Lower leg skin (tissue), 4 donors: Measurements from ENCODE around the gene NDST4. TPM values are rescaled to one million over a fixed set of nuclear protein-coding genes. Genes with fewer than 3 reads are reported as not detected.

Experiments used
- DNase-seq, 2 donors: peaks; one replicate each; pipeline ENCODE4 v3.0.0-alpha.2; 2019; ENCODE audit warnings: low spot score in 2 of 2
- H3K4me3 ChIP-seq: fragments of 200-600 bp; sonication (generic); 2 replicates; pipeline ENCODE4 v1.5.1; 2017; ENCODE audit warnings: mild to moderate bottlenecking, low read depth; ENCODE audit not compliant: poor library complexity, severe bottlenecking
- CTCF ChIP-seq, 3 donors: fragments of 450-650 bp; IDR thresholded peaks; one replicate each; pipeline ENCODE4 v1.5.1; 2016; ENCODE audit warnings: antibody characterized with exemption in 3 of 3, mild to moderate bottlenecking in 3 of 3, moderate library complexity in 2 of 3
- POLR2A ChIP-seq, 2 donors: fragments of 450-650 bp; IDR thresholded peaks; one replicate each; pipeline ENCODE4 v1.6.1; 2016 to 2017; ENCODE audit warnings: antibody characterized with exemption in 2 of 2, mild to moderate bottlenecking in 1 of 2, moderate library complexity in 1 of 2
- WGBS, 2 donors: methylation state at CpG; one replicate each; pipeline ENCODE4 v1.1.5; 2018; 5-methylcytosine and 5-hydroxymethylcytosine counted together
- intact Hi-C: fragments of 100-400 bp; cut with DNase I; formaldehyde crosslinking; loops from one replicate; pipeline ENCODE4 v1.15.0; 2023; ENCODE audit warnings: low total_unique reads
- total RNA-seq, 4 donors: library from RNA; depleted of rRNA; stranded (reverse); fragments of >200 nt; gene quantifications; one replicate each; pipeline ENCODE4 v1.1.0, GENCODE V29; 2016

Gene NDST4
- total RNA-seq, 4 donors from 2014 or later: not detected

DNA sequence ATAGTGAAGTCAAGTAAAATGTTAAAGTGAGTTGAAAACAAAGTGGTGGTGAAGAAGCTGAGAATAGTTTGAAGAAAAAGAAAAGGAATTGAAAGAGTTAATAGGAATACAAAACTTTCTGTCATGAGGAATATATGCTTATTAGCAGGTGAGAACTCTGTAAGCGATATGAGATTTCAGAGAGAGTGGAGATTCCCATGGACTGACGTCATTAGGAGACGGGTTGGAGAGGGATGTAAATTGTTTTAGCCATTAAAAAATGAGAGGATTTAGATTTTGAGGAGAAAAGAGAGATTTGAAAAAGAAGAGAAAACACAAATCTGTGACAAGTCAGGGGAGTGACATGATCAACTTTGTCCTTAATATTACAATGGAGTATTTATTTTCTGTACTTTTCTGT is 11.7 kb downstream of the NDST4 start:
- H3K4me3 ChIP-seq: no peak overlapping the region
- TF ChIP-seq POLR2A (IDR thresholded peaks at IDR 0.05) (no peak), CTCF (IDR thresholded peaks at IDR 0.05) (no peak)
- intact Hi-C loops: no loop called here
- DNase-seq: no peak
- 50 to 61% methylated on average over 3 of the region's 3 CpGs for WGBS, 2 donors

GRCh38 chr4:115090483-115091075 is 22.8 kb downstream of the NDST4 start:
- intact Hi-C loops: no loop called here
- DNase-seq: no peak
- no peak for TF ChIP-seq CTCF (IDR thresholded peaks at IDR 0.05)
- no peak for TF ChIP-seq POLR2A (IDR thresholded peaks at IDR 0.05)
- no peak overlapping the region for H3K4me3 ChIP-seq
- WGBS, 2 donors: 14 to 17% methylated on average over 4 of the region's 4 CpGs

DNA sequence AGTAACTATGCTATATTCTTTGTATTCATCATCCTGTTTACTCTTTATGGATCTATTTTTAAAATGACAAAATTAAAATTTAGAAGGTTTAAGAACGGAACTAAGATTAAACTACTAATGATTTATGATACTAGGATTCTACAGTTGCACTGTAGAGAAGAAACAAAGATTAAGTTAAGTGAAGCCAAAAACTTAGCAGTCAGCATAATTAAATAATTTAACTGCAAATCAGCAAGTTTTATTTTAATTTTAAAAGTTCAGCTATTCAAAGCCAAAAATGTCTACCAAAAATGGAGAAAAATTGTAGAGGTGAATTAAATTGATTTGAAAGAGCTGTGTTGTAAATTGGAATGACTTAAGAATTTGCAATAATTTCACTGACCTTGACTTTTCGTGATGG is 30.8 kb downstream of the NDST4 start:
- TF ChIP-seq CTCF (IDR thresholded peaks at IDR 0.05): no peak
- TF ChIP-seq POLR2A (IDR thresholded peaks at IDR 0.05): no peak
- WGBS, 2 donors: 59 to 60% methylated on average over 2 of the region's 2 CpGs
- intact Hi-C loops: no loop called here
- DNase-seq: no peak
- H3K4me3 ChIP-seq: no peak overlapping the region

- no peak overlapping the region for H3K4me3 ChIP-seq
- no peak for DNase-seq
- WGBS, 2 donors: 86% methylated on average over 7 of the region's 7 CpGs
- intact Hi-C loops: no loop called here
- TF ChIP-seq CTCF (IDR thresholded peaks at IDR 0.05): no peak
- TF ChIP-seq POLR2A (IDR thresholded peaks at IDR 0.05): no peak
Observed at GRCh38 chr4:115076691-115077090, 36.7 kb downstream of the NDST4 start.

GRCh38 chr4:115058533-115058932 is 54.9 kb downstream of the NDST4 start:
- TF ChIP-seq CTCF (IDR thresholded peaks at IDR 0.05): no peak
- TF ChIP-seq POLR2A (IDR thresholded peaks at IDR 0.05): no peak
- 22 to 44% methylated on average over 1 of the region's 1 CpG for WGBS, 2 donors
- intact Hi-C loops: no loop called here
- no peak for DNase-seq
- H3K4me3 ChIP-seq: no peak overlapping the region

DNA sequence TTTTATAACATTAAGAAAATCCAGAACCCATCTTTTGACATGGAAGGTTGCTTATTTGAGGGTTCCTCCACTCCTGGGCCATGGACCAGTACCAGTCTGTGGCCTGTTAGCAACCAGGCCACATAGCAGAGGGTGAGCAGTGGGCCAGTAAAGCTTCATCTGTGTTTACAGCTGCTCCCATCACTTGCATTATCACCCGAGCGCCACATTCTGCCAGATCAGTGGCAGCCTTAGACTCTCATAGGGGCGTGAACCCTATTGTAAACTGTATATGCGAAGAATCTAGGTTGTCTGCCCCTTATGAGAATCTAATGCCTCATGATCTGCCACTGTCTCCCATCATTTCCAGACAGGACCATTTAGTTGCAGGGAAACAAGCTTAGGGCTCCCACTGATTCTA is 58.6 kb downstream of the NDST4 start:
- 90 to 91% methylated on average over 4 of the region's 4 CpGs for WGBS, 2 donors
- TF ChIP-seq CTCF (IDR thresholded peaks at IDR 0.05): no peak
- no peak for TF ChIP-seq POLR2A (IDR thresholded peaks at IDR 0.05)
- no peak overlapping the region for H3K4me3 ChIP-seq
- intact Hi-C loops: no loop called here
- no peak for DNase-seq
